ENCODE measurements around the gene TIGAR. TPM values are rescaled to one million over a fixed set of nuclear protein-coding genes. Genes with fewer than 3 reads are reported as not detected.

TIGAR gene
- total RNA-seq, 4 donors from 2014 or later: 1.8 to 4.4 (median 2.5) TPM

- H3K27ac ChIP-seq: no peak overlapping the region
- 47 to 59% methylated on average over 12 of the region's 12 CpGs for WGBS, 2 donors
- H3K27me3 ChIP-seq: no peaks in the 10 kb centered on the region
- no peaks in the 10 kb centered on the region for H3K9me3 ChIP-seq
- H3K4me3 ChIP-seq: no peak overlapping the region
- DNase-seq (ENCODE audit: low spot score in 2 of 2): no peak
- H3K36me3 ChIP-seq: peaks cover 0 to 59% (median 0%) of the 10 kb centered on the region in 3 donors
- TF ChIP-seq POLR2A (IDR thresholded peaks at IDR 0.05) (no peak), CTCF (IDR thresholded peaks at IDR 0.05) (no peak), EP300 (IDR thresholded peaks at IDR 0.05) (no peak)
- H3K4me1 ChIP-seq: peaks cover 0 to 66% (median 39%) of the 10 kb centered on the region in 4 donors
These were observed 37.3 kb upstream of the TIGAR start for GRCh38 chr12:4283512-4284255.

DNA sequence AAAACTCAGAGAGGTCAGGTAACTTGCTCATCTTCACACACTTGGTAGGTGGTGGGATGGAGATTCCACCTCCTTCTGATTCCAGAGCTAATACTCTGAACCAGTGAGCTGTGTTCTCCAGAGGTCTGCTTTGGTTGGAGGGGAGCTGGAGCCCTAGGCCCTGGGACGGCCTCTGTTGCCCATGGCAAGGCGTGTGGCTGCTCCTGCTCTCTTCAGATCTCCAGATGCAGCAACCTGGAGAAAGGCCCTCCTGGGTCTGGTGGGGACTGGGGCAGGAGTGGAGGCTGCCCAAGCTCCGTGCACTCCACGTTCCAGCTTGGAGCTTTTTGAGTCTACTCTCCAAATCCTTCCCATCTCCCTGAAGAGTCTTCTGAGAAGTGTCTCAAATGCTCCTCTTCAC, 36.7 kb upstream of the TIGAR start:
- 66 to 93% methylated on average over 2 to 4 of the region's 4 CpGs for WGBS, 2 donors
- Histone ChIP-seq H3K4me3 (no peak overlapping the region), H3K9me3 (no peaks in the 10 kb centered on the region), H3K36me3 (peaks cover 0 to 62% (median 0%) of the 10 kb centered on the region in 3 donors), H3K27me3 (no peaks in the 10 kb centered on the region), H3K27ac (peak overlapping the region in 2 of 4 donors; percentile 16 to 32), H3K4me1 (peaks cover 0 to 66% (median 40%) of the 10 kb centered on the region in 4 donors)
- TF ChIP-seq EP300 (IDR thresholded peaks at IDR 0.05) (no peak), POLR2A (IDR thresholded peaks at IDR 0.05) (no peak), CTCF (IDR thresholded peaks at IDR 0.05) (no peak)
- DNase-seq (ENCODE audit: low spot score in 2 of 2): no peak

DNA sequence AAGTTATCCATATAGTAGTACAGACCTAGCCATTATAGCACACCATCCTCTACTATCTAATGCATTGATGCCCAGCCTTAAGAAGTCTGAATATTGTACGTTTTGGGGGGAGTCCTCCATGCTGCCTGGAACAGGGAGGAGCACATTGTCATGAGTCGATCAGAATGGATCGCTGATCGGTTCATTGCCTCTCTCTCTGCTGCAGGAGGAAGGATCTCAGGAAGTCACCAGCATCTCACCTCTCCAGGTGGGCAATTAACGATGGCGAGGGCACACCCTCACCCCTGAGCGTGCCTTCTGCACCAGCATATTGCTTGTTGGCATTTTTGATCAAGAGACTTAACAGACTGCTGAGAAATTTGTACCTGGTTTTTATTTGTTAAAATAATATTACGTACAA, 35.9 kb upstream of the TIGAR start:
- peaks cover 3 to 69% (median 4%) of the 10 kb centered on the region in 3 donors for H3K36me3 ChIP-seq
- 84 to 89% methylated on average over 8 of the region's 8 CpGs for WGBS, 2 donors
- no peak for DNase-seq (ENCODE audit: low spot score in 2 of 2)
- TF ChIP-seq EP300 (IDR thresholded peaks at IDR 0.05): no peak
- TF ChIP-seq POLR2A (IDR thresholded peaks at IDR 0.05): no peak
- TF ChIP-seq CTCF (IDR thresholded peaks at IDR 0.05): no peak
- H3K4me1 ChIP-seq: peaks cover 0 to 66% (median 41%) of the 10 kb centered on the region in 4 donors
- no peak overlapping the region for H3K27ac ChIP-seq
- no peaks in the 10 kb centered on the region for H3K9me3 ChIP-seq
- no peaks in the 10 kb centered on the region for H3K27me3 ChIP-seq
- no peak overlapping the region for H3K4me3 ChIP-seq

DNA sequence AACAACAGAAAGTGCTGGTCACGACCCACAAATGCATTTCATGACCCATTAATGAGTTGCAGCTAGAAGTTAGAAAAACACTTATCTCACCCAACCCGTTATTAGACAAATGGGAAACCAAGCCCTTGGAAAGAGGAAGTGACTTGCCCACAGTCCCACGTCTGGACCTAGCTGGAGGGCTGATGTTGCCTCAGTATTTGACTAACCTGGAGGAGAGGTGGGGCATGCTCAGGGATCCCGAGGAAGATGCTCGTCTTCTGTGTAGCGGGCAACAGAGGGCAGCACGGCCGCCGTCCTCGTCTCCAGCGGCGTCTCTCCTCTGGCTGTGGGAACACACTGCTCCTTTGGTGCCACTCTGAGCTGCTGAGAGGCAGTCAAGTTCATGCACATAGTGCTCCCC, 34.8 kb upstream of the TIGAR start:
- WGBS, 2 donors: 62 to 66% methylated on average over 10 to 12 of the region's 12 CpGs
- H3K36me3 ChIP-seq: peaks cover 3 to 71% (median 9%) of the 10 kb centered on the region in 3 donors
- H3K27me3 ChIP-seq: no peaks in the 10 kb centered on the region
- peaks cover 0 to 63% (median 37%) of the 10 kb centered on the region in 4 donors for H3K4me1 ChIP-seq
- H3K4me3 ChIP-seq: no peak overlapping the region
- TF ChIP-seq CTCF (IDR thresholded peaks at IDR 0.05): no peak
- no peak for TF ChIP-seq POLR2A (IDR thresholded peaks at IDR 0.05)
- no peak for TF ChIP-seq EP300 (IDR thresholded peaks at IDR 0.05)
- DNase-seq (ENCODE audit: low spot score in 2 of 2): no peak
- no peak overlapping the region for H3K27ac ChIP-seq
- no peaks in the 10 kb centered on the region for H3K9me3 ChIP-seq

GRCh38 chr12:4286771-4287317, 34.2 kb upstream of the TIGAR start:
- no peak overlapping the region for H3K4me3 ChIP-seq
- WGBS, 2 donors: 56 to 61% methylated on average over 14 of the region's 14 CpGs
- TF ChIP-seq EP300 (IDR thresholded peaks at IDR 0.05): no peak
- no peak for TF ChIP-seq CTCF (IDR thresholded peaks at IDR 0.05)
- no peak for TF ChIP-seq POLR2A (IDR thresholded peaks at IDR 0.05)
- H3K27ac ChIP-seq: peak overlapping the region in 2 of 4 donors; percentile 18 to 26
- DNase-seq (ENCODE audit: low spot score in 2 of 2): no peak
- H3K9me3 ChIP-seq: no peaks in the 10 kb centered on the region
- H3K4me1 ChIP-seq: peaks cover 0 to 57% (median 34%) of the 10 kb centered on the region in 4 donors
- no peaks in the 10 kb centered on the region for H3K27me3 ChIP-seq
- peaks cover 3 to 64% (median 9%) of the 10 kb centered on the region in 3 donors for H3K36me3 ChIP-seq
